Fibroblast of lung (primary cell): ENCODE measurements around the gene SYNJ2. TPM values are rescaled to one million over a fixed set of nuclear protein-coding genes. Genes with fewer than 3 reads are reported as not detected.

ENCODE experiments used
- DNase-seq, 2 donors: peaks; one replicate each; pipeline versions ENCODE4 v3.0.0 to v3.0.0-alpha.2; 2010; ENCODE audit warnings: low read depth in 2 of 2
- H2AFZ ChIP-seq: 2 replicates; pipeline ENCODE4 v1.5.1; 2012; ENCODE audit warnings: low read length, control low read depth, inconsistent platforms
- H3K27ac ChIP-seq: 2 replicates; pipeline ENCODE4 v1.5.1; 2011; ENCODE audit warnings: low read length, control low read depth; ENCODE audit not compliant: insufficient read depth
- H3K27me3 ChIP-seq: 2 replicates; pipeline ENCODE4 v1.5.1; 2011; ENCODE audit warnings: mild to moderate bottlenecking, low read length; ENCODE audit not compliant: control insufficient read depth, insufficient read depth
- H3K36me3 ChIP-seq: 2 replicates; pipeline ENCODE4 v1.5.1; 2011; ENCODE audit warnings: low read length; ENCODE audit not compliant: control insufficient read depth, insufficient read depth
- H3K4me1 ChIP-seq: 2 replicates; pipeline ENCODE4 v1.5.1; 2011; ENCODE audit warnings: low read length; ENCODE audit not compliant: control insufficient read depth, insufficient read depth; ENCODE audit errors: extremely low read depth
- H3K4me2 ChIP-seq: 2 replicates; pipeline ENCODE4 v1.5.1; 2011; ENCODE audit warnings: low read length, control low read depth; ENCODE audit not compliant: insufficient read depth; ENCODE audit errors: extremely low read depth
- H3K4me3 ChIP-seq, 4 experiments: fragments of 200-600 bp in 1 of 4; sonication (generic) in 1 of 4; replicated peaks in 1 of 4; 2 replicates each; pipeline ENCODE4 v1.5.1; 2011 to 2016; ENCODE audit warnings: low read length in 4 of 4, low read depth in 3 of 4, mild to moderate bottlenecking in 3 of 4, control low read depth in 2 of 4, inconsistent platforms in 1 of 4, mixed read lengths in 1 of 4; ENCODE audit not compliant: insufficient read depth in 1 of 4; ENCODE audit errors: control extremely low read depth in 1 of 4
- H3K79me2 ChIP-seq: 2 replicates; pipeline ENCODE4 v1.5.1; 2012; ENCODE audit warnings: mild to moderate bottlenecking, low read length, inconsistent platforms; ENCODE audit not compliant: control insufficient read depth, insufficient read depth
- H3K9ac ChIP-seq: 2 replicates; pipeline ENCODE4 v1.5.1; 2011; ENCODE audit warnings: mild to moderate bottlenecking, low read length, control low read depth; ENCODE audit not compliant: insufficient read depth
- H3K9me3 ChIP-seq: 2 replicates; pipeline ENCODE4 v1.5.1; 2012; ENCODE audit warnings: low read depth, low read length; ENCODE audit not compliant: control insufficient read depth, insufficient read depth
- H4K20me1 ChIP-seq: 2 replicates; pipeline ENCODE4 v1.5.1; 2011; ENCODE audit warnings: low read length; ENCODE audit not compliant: control insufficient read depth, insufficient read depth; ENCODE audit errors: extremely low read depth
- CTCF ChIP-seq, 2 donors: IDR thresholded peaks in 1 of 2; conservative IDR thresholded peaks in 1 of 2; 1 replicate in 1 of 2; 2 replicates in 1 of 2; pipeline ENCODE4 v1.5.1; 2011 to 2012; ENCODE audit warnings: low read length in 2 of 2, control low read depth in 1 of 2, inconsistent platforms in 1 of 2, low read depth in 1 of 2, mild to moderate bottlenecking in 1 of 2
- EZH2 ChIP-seq: IDR thresholded peaks from 2 replicates; pipeline ENCODE4 v1.5.1; 2012; ENCODE audit warnings: low read length, control low read depth, mild to moderate bottlenecking; ENCODE audit errors: missing control alignments
- polyA plus RNA-seq, 2 donors: library from polyadenylated mRNA; depleted of rRNA in 1 of 2; stranded (reverse) in 1 of 2; unstranded in 1 of 2; fragments of >200 nt; gene quantifications; 2 replicates each; pipeline ENCODE4 v1.2.1, GENCODE V29; 2011 to 2012; ENCODE audit warnings: missing spikeins in 1 of 2
- total RNA-seq: library from RNA; depleted of rRNA; stranded (reverse); fragments of >200 nt; gene quantifications from 2 replicates; pipeline ENCODE4 v1.2.1, GENCODE V29; 2014

Gene SYNJ2
- total and polyA plus RNA-seq, 2 donors (not counting 1 experiment from before 2014, with no cell fraction given), result 23.5 to 57.3 TPM

GRCh38 chr6:157951828-157952227 is 29.8 kb upstream of the SYNJ2 start:
- DNase-seq, result no peak

GRCh38 chr6:157952861-157953351 is 28.8 kb upstream of the SYNJ2 start:
- H3K9ac ChIP-seq, result no peak overlapping the region
- no peak for DNase-seq
- no peaks in the 10 kb centered on the region for H3K79me2 ChIP-seq
- TF ChIP-seq EZH2, result no peak
- TF ChIP-seq CTCF (conservative IDR thresholded peaks at IDR 0.05 in 1 of 2, IDR thresholded peaks at IDR 0.05 in 1 of 2; ENCODE audit: low read depth in 1 of 2, low read length in 2 of 2), result no peak
- no peak overlapping the region for H3K27ac ChIP-seq
- no peak overlapping the region for H2AFZ ChIP-seq
- H3K36me3 ChIP-seq, result no peaks in the 10 kb centered on the region
- no peaks in the 10 kb centered on the region for H3K27me3 ChIP-seq
- no peak overlapping the region for H3K4me3 ChIP-seq
- H4K20me1 ChIP-seq, result no peaks in the 10 kb centered on the region
- no peaks in the 10 kb centered on the region for H3K9me3 ChIP-seq
- H3K4me1 ChIP-seq, result no peaks in the 10 kb centered on the region
- no peak overlapping the region for H3K4me2 ChIP-seq

More at GRCh38 chr6:157951828-157952227, 29.8 kb upstream of the SYNJ2 start:
- Histone ChIP-seq H3K9me3 (no peaks in the 10 kb centered on the region), H3K9ac (no peak overlapping the region), H4K20me1 (no peaks in the 10 kb centered on the region), H3K27me3 (no peaks in the 10 kb centered on the region), H3K4me2 (no peak overlapping the region), H3K4me1 (no peaks in the 10 kb centered on the region), H3K27ac (no peak overlapping the region), H2AFZ (no peak overlapping the region), H3K4me3 (no peak overlapping the region), H3K36me3 (no peaks in the 10 kb centered on the region), H3K79me2 (no peaks in the 10 kb centered on the region)
- no peak for TF ChIP-seq EZH2
- TF ChIP-seq CTCF (conservative IDR thresholded peaks at IDR 0.05 in 1 of 2, IDR thresholded peaks at IDR 0.05 in 1 of 2; ENCODE audit: low read depth in 1 of 2, low read length in 2 of 2), result no peak

GRCh38 chr6:157953580-157954091 is 28.0 kb upstream of the SYNJ2 start:
- no peak overlapping the region for H3K9ac ChIP-seq
- no peaks in the 10 kb centered on the region for H3K9me3 ChIP-seq
- H3K27me3 ChIP-seq, result no peaks in the 10 kb centered on the region
- TF ChIP-seq CTCF (conservative IDR thresholded peaks at IDR 0.05 in 1 of 2, IDR thresholded peaks at IDR 0.05 in 1 of 2; ENCODE audit: low read depth in 1 of 2, low read length in 2 of 2) (no peak), EZH2 (no peak)
- H3K4me2 ChIP-seq, result peak overlapping the region; percentile 3
- DNase-seq, result no peak
- H3K4me3 ChIP-seq, result no peak overlapping the region
- no peaks in the 10 kb centered on the region for H3K79me2 ChIP-seq
- no peaks in the 10 kb centered on the region for H3K36me3 ChIP-seq
- no peak overlapping the region for H2AFZ ChIP-seq
- H3K4me1 ChIP-seq, result no peaks in the 10 kb centered on the region
- no peaks in the 10 kb centered on the region for H4K20me1 ChIP-seq
- no peak overlapping the region for H3K27ac ChIP-seq
